HUES6 (cell line): Measurements from ENCODE around the gene CALHM2.
A peak's percentile ranks its signal among the peaks of the same experiment; 100 is the strongest.
"Not testable (repeated sequence)": the region's sequence is repeated elsewhere in the genome, so short reads cannot be mapped to it uniquely, and the experiment has no call there.

Source experiments
- H3K27ac ChIP-seq: 2 replicates; pipeline ENCODE4 v1.7.0; 2013; ENCODE audit warnings: low read depth, mild to moderate bottlenecking, low read length, inconsistent platforms
- H3K27me3 ChIP-seq: 2 replicates; pipeline ENCODE4 v1.6.1; 2013; ENCODE audit warnings: low read length; ENCODE audit not compliant: control insufficient read depth, insufficient read depth
- H3K36me3 ChIP-seq: 2 replicates; pipeline ENCODE4 v1.6.1; 2013; ENCODE audit warnings: low read length; ENCODE audit not compliant: control insufficient read depth, insufficient read depth
- H3K4me1 ChIP-seq: 2 replicates; pipeline ENCODE4 v1.6.1; 2013; ENCODE audit warnings: low read length; ENCODE audit not compliant: control insufficient read depth, insufficient read depth
- H3K4me3 ChIP-seq: 2 replicates; pipeline ENCODE4 v1.5.1; 2013; ENCODE audit warnings: low read depth, low read length
- H3K9ac ChIP-seq: one replicate; pipeline ENCODE4 v1.6.1; 2013; ENCODE audit warnings: mild to moderate bottlenecking, low read length
- H3K9me3 ChIP-seq: 2 replicates; pipeline ENCODE4 v1.6.1; 2013; ENCODE audit warnings: low read depth, low read length; ENCODE audit not compliant: control insufficient read depth, insufficient read depth

The CALHM2 gene

GRCh38 chr10:103492655-103493261 lies 40.6 kb upstream of the CALHM2 start:
- Histone ChIP-seq H3K4me1 (peaks cover 26% of the 10 kb centered on the region), H3K4me3 (peak overlapping the region; percentile 88), H3K27me3 (peaks cover 38% of the 10 kb centered on the region), H3K27ac (no peak overlapping the region; the same call in 1 of the 2 replicates), H3K36me3 (no peaks in the 10 kb centered on the region), H3K9me3 (no peaks in the 10 kb centered on the region), H3K9ac (peak overlapping the region; percentile 6)

DNA sequence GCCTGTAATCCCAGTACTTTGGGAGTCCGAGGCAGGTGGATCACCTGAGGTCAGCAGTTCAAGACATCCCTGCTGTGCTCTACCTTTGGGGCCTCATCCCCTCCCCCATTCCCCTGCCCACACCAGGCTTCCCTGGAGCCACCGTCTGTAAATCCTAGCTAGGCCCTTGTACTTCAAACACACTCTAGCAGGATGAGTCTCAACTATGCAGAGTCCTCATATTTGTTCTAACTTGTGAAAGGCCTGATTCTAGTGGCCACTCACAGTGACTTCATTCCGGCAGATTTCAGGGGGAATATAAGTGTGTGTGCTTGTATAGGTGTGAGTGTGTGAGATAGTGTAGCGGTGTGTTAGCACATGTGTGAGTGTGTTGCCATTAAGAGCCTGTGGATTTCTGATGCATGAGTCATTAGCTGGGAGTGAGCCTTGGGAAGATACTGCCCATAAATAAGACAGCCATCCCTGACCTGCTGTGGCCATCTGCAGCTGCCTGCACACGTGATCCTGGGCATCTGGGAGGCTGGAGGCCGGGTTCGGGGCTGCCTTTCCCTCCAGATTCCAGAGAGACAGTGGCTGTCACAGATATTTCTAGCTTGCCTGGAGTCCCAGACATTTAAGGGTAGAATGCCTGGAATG lies 39.7 kb upstream of the CALHM2 start:
- Histone ChIP-seq H3K36me3 (no peaks in the 10 kb centered on the region), H3K9ac (peak overlapping the region; percentile 6), H3K4me3 (no peak overlapping the region; the same call in 1 of the 2 replicates), H3K4me1 (peaks cover 26% of the 10 kb centered on the region), H3K27me3 (peaks cover 38% of the 10 kb centered on the region), H3K9me3 (no peaks in the 10 kb centered on the region), H3K27ac (no peak overlapping the region; the same call in 1 of the 2 replicates)

- H3K4me1 ChIP-seq: peaks cover 29% of the 10 kb centered on the region
- no peak overlapping the region for H3K27ac ChIP-seq
- peak overlapping the region; percentile 6 for H3K9ac ChIP-seq
Observed at GRCh38 chr10:103490986-103491314, 38.8 kb upstream of the CALHM2 start.

GRCh38 chr10:103487410-103487708 lies 35.2 kb upstream of the CALHM2 start:
- Histone ChIP-seq H3K9ac (no peak overlapping the region), H3K36me3 (no peaks in the 10 kb centered on the region), H3K4me1 (peaks cover 21% of the 10 kb centered on the region; the same call in 1 of the 2 replicates), H3K4me3 (no peak overlapping the region), H3K27me3 (peaks cover 2% of the 10 kb centered on the region; the same call in 1 of the 2 replicates), H3K27ac (no peak overlapping the region), H3K9me3 (no peaks in the 10 kb centered on the region)

More at GRCh38 chr10:103490986-103491314, 38.8 kb upstream of the CALHM2 start:
- peaks cover 37% of the 10 kb centered on the region for H3K27me3 ChIP-seq
- no peak overlapping the region for H3K4me3 ChIP-seq
- H3K9me3 ChIP-seq: no peaks in the 10 kb centered on the region
- H3K36me3 ChIP-seq: no peaks in the 10 kb centered on the region

DNA sequence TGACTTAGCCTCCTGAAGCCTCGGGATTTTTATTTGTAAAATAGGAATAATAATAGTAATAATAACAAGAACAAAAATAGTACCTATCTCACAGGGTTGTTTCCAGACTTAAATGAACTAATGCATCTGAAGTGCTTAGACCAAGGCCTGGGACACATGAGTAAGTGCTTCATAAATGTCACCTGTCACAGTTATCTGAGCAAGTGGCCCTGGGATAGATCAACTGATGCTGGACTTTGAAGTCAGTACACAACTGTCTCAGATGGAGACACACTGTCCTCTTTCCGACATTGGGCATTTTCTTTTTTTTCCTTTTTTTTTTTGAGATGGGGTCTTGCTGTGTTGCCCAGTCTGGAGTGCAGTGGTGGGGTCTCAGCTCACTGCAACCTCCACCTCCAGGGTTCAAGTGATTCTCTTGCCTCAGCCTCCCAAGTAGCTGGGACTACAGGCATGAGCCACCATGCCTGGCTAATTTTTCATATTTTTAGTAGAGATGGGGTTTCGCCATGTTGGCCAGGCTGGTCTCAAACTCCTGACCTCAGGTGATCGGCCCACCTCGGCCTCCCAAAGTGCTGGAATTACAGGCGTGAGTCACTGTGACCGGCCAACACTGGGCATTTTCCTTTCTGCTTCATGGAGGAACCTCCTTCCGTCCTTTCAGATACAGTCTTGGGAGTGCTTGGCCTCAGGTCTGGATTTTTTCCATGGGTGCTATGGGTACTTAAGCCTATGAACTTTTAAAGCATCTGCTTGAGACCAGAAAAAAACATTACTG lies 34.7 kb upstream of the CALHM2 start:
- H3K9ac ChIP-seq, H3K4me3 ChIP-seq, H3K27me3 ChIP-seq, H3K9me3 ChIP-seq, H3K36me3 ChIP-seq, H3K27ac ChIP-seq: not testable (repeated sequence)
- peaks cover 15% of the 10 kb centered on the region; the same call in 1 of the 2 replicates for H3K4me1 ChIP-seq

- Histone ChIP-seq H3K36me3 (no peaks in the 10 kb centered on the region), H3K4me1 (peaks cover 21% of the 10 kb centered on the region), H3K27me3 (no peaks in the 10 kb centered on the region), H3K9me3 (no peaks in the 10 kb centered on the region), H3K4me3 (no peak overlapping the region), H3K9ac (no peak overlapping the region), H3K27ac (no peak overlapping the region)
Observed at GRCh38 chr10:103481974-103482531, 29.9 kb upstream of the CALHM2 start.

GRCh38 chr10:103480521-103480920 lies 28.4 kb upstream of the CALHM2 start:
- Histone ChIP-seq H3K9ac (no peak overlapping the region), H3K36me3 (no peaks in the 10 kb centered on the region), H3K27ac (no peak overlapping the region), H3K4me3 (no peak overlapping the region), H3K4me1 (peaks cover 27% of the 10 kb centered on the region), H3K27me3 (no peaks in the 10 kb centered on the region), H3K9me3 (no peaks in the 10 kb centered on the region)

DNA sequence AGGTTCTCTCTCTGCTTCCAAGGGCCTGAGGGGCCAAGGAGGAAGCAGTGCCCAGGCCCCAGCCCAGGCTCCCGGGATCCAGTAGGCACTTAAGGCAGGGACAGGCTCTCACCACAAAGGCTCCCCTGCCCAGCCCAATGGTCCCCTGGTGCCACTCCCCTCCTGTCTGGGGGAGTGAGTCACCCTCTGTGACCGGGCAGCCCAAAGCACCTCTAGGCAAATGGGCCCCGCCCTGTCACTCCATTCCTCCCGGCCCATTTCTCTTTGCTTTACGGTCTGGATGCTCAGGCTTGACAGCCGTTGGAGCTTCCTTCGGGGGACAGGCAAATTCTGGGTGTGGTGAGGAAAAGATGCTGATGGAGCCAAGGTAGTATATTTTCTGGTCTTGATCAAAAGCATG lies 27.0 kb upstream of the CALHM2 start, which contains the start of gene CALHM3:
Gene CALHM3 (minus strand): TSS at position 106 of the 400 bp plus-strand sequence. CDS start 208 bp downstream, outside the sequence.
- peaks cover 27% of the 10 kb centered on the region for H3K4me1 ChIP-seq
- no peaks in the 10 kb centered on the region for H3K36me3 ChIP-seq
- no peak within 1 kb of the TSS for H3K27ac ChIP-seq
- no peaks in the 10 kb centered on the region for H3K9me3 ChIP-seq
- H3K4me3 ChIP-seq: no peak within 1 kb of the TSS
- H3K9ac ChIP-seq: peak within 1 kb of the TSS; percentile 22
- no peaks in the 10 kb centered on the region for H3K27me3 ChIP-seq

GRCh38 chr10:103478671-103479070 lies 26.5 kb upstream of the CALHM2 start:
- Histone ChIP-seq H3K4me3 (no peak overlapping the region), H3K9ac (peak overlapping the region; percentile 22), H3K27ac (no peak overlapping the region), H3K4me1 (peaks cover 27% of the 10 kb centered on the region), H3K36me3 (no peaks in the 10 kb centered on the region), H3K27me3 (no peaks in the 10 kb centered on the region), H3K9me3 (no peaks in the 10 kb centered on the region)

DNA sequence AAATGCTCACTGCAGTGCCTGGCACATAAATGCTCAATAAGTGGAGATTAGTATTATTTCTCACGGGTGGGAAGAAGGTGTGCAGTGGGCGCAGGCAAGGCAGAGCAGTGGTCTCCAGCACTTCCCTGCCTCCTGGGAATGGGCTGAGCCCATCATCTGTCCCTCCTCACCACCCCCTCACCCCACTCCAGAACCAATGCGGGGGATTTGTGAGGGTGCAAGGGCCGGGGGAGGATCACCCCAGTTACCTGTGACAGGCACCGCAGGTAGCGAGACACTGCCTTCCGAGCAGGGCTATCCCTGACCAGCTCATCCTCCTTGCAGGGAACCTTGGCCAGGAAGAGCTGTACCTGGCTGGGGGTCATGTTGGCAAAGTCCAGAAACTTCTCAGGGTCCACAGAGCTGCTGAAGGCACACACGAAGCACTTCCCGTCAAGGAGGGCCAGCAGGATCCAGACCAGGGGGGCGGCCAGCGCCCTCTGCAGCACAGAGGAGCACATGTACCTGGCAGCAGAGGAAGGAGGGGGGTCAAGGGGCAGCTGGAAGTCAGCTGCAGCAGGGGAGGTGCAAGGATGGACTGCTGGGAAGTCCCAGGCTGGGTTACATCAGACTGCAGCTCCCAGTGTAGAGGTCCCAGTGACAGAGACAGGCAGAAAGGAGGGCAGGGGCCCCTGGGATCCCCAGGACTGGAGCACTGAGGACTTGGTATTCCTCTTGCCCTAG lies 24.0 kb upstream of the CALHM2 start:
- no peak overlapping the region for H3K9ac ChIP-seq
- H3K4me3 ChIP-seq: no peak overlapping the region
- H3K4me1 ChIP-seq: peaks cover 37% of the 10 kb centered on the region
- no peaks in the 10 kb centered on the region for H3K9me3 ChIP-seq
- H3K36me3 ChIP-seq: no peaks in the 10 kb centered on the region
- H3K27ac ChIP-seq: no peak overlapping the region
- no peaks in the 10 kb centered on the region for H3K27me3 ChIP-seq
